Cardiac septum (tissue), 1 donor: ENCODE data around the gene DMRT3. TPM values are rescaled to one million over a fixed set of nuclear protein-coding genes. Genes with fewer than 3 reads are reported as not detected.

Source experiments
- DNase-seq: peaks from one replicate; pipeline ENCODE4 v3.0.0-alpha.2; 2020; ENCODE audit warnings: low spot score
- intact Hi-C: fragments of 100-400 bp; cut with DNase I; formaldehyde crosslinking; loops from one replicate; pipeline ENCODE4 v1.14.0; 2022
- long read RNA-seq: library from polyadenylated mRNA; unstranded; transcript quantifications from one replicate; pipeline ENCODE4 v2.0.0, GENCODE V29; 2021
- total RNA-seq: library from RNA; stranded (reverse); fragmentation: NEBNext Ultra II Directional; extraction: Animal tissue kit (Norgen Biotek cat#: 25700); gene quantifications from one replicate; pipeline ENCODE4 v1.2.1, GENCODE V29; 2021
- donor health status: DM: no; HTN: no; CAD: no.

The DMRT3 gene
- total RNA-seq: 0.16 TPM
- long read RNA-seq: 0 reads

DNA sequence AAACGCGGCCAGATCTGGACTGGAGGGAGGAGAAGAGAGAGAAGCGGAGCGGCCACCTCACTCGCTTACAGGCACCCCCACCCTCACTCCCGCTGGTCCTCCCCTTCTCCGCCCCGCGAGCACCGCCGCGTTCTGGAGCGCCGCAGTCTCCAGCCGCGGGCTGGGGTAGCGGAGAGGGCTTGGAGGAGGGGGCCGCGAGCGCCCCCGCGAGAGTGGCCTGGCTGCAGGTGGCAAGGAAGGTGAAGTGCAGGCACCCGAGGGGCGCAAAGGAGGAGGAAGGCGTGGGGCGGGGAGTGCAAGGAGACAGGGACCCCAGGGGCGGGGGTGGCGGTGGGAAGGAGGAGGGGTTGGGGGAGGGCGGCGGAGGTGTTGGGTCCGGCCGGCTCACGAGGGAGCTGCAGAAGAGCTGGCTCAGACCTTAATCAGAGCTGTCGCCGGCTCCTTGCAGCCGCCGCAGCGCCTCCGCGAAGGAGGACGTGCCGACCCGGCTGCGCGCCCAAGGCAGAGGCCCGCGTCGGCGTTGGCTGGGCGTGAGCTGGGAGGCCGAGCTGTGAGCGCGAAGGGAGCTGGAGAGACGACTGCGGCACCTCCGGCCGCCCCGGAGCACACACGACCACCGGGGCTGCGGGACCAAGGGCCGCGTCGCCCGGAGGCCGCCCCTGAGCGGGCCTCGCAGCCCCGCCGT lies at the start of gene DMRT3:
Gene DMRT3, plus strand, starts transcription at position 398 of the 685 bp plus-strand sequence. CDS start 347 bp downstream, outside the sequence.
- no peak for DNase-seq

GRCh38 chr9:926976-927375 lies 49.5 kb upstream of the DMRT3 start:
- intact Hi-C loops: no loop called here
- DNase-seq: no peak

More for the DNA sequence above, at the start of gene DMRT3:
- intact Hi-C loops: no loop called here

DNA sequence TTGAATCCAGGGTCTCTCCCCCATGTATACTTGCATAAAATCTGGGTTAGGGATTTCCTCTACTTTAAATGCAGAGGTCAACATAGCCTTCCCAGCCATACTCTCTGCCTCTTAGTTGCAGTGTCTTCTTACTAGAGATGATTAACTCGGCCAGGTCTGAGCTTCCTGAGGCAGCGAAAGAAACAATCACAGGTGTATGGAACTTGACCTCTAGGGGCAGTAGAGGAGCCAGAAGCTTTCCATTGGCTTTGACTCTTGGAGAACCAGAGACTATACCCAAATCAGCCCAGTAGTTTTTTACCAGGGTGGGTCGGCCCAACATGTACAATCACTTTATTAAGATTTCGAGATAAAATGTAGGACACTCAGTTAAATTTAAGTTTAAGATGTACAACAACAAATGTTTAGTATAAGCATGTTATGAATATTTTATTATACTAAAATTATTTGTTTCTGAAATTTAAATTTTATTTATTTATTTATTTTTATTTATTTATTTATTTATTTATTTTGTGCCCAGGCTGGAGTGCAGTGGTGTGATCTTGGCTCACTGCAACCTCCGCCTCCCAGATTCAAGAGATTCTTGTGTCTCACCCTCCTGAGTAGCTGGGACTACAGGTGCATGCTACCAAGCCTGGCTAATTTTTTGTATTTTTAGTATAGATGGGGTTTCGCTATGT lies 48.0 kb upstream of the DMRT3 start:
- intact Hi-C loops: no loop called here
- DNase-seq: no peak

GRCh38 chr9:929719-930118 lies 46.7 kb upstream of the DMRT3 start:
- intact Hi-C loops: no loop called here
- no peak for DNase-seq

GRCh38 chr9:933356-933755 lies 43.1 kb upstream of the DMRT3 start:
- no peak for DNase-seq
- intact Hi-C loops: no loop called here

DNA sequence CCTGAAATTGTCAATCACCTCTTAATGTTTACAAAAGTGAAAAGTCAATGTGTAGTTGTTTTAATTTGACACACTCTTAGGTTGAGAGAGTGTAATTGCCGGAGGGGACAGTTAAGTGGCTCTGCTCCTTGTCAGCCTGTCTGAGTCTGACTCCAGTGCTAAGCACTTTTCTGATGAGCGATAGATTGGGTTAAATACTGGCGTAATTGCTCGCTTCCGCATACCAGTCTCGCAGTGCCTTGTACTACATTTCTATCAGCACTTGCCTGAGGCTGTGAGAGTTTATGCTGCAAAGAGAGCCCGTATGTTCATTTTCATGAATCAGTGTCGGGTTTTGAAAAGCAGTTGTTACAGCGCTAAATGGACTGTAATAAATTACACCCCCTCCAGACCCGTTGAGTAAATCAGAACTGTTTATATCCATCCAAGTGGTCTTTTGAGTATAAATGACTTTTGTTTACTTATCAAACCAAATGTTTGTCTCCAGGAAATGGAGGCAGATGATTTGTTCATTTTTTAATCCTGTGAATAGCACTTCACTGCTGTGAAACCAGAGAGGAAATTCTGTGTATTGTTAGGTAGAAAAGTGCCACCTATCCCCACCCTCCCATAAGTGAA lies 41.0 kb upstream of the DMRT3 start:
- intact Hi-C loops: no loop called here

DNA sequence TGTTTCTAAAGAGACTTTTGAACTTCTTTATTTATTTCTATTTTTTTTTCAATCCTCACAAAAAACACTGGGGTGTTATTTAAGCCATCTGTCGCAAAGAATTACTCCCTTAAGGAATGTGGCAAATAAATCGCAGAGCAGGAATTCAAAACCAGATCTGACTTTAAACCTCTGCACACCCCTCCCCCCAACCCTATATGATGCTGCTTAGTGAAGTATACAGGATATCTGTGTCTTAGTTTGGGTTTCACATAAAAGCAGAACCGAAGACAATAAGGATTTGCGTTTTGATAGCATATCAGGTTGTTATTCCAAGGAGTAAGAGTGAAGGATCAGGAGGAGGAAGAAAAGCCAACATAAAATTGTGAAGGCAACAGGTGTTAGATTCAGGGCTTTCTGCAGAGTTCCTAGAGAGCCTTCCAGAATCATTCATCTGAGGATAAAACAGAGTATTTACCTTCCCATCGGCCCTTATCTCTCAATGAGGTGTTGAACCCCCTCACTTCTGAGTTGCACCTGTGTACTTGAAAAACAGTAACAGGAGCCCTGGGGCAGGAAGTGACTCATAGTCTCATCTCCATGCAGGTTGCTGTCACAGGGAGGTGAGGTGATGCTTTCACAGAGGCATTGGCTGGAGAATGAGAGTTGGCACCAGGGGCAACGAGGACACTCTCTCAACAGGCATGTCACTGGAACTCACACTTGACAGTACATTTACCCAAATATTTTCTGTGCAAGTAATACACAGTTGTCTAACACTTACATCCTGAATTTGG lies 33.5 kb upstream of the DMRT3 start:
- intact Hi-C loops: no loop called here

More for the DNA sequence above, 41.0 kb upstream of the DMRT3 start:
- DNase-seq: no peak

GRCh38 chr9:947985-948384 lies 28.5 kb upstream of the DMRT3 start:
- intact Hi-C loops: no loop called here
- no peak for DNase-seq

More for the DNA sequence above, 33.5 kb upstream of the DMRT3 start:
- DNase-seq: no peak

DNA sequence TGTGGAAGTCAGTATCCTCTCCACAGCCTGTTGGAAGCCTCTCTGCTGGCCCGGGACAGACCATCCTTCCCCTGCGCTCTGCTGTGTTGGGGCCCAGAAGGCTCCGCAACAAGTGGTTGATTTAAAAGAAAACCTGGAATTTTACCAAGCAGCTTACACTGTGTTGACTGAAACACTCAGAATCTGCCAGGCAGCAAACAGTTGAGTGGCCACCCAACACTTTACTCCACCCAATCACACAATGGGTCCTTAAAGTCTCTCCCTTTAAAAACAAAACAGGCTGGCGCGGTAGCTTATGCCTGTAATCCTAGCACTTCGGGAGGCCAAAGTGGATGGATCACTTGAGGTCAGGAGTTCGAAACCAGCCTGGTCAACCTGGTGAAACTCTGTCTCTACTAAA lies 28.0 kb upstream of the DMRT3 start:
- DNase-seq: no peak
- intact Hi-C loops: no loop called here

GRCh38 chr9:950139-950538 lies 26.3 kb upstream of the DMRT3 start:
- no peak for DNase-seq
- intact Hi-C loops: no loop called here

DNA sequence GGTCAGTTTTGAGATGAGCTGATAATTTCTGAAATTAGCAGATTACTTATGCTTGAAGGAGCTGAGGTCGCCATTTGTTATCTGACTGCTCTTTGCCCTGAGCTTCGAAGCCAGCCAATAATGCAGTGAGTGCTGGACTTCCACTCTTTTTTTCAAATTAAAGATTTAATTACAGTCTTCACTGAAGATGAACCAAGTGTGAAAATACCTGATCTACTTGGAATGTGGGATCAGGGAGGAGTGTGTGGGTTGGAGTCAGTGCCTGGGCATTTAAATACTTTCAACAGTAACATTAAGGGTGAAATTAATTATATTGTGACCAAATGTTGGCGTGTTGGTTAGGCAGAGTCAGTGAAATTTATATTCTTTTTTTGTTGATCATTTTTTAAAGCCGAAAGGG lies 23.9 kb upstream of the DMRT3 start:
- intact Hi-C loops: no loop called here
- no peak for DNase-seq

- intact Hi-C loops: no loop called here
- DNase-seq: no peak
Measured at GRCh38 chr9:959105-959504, 17.4 kb upstream of the DMRT3 start.

DNA sequence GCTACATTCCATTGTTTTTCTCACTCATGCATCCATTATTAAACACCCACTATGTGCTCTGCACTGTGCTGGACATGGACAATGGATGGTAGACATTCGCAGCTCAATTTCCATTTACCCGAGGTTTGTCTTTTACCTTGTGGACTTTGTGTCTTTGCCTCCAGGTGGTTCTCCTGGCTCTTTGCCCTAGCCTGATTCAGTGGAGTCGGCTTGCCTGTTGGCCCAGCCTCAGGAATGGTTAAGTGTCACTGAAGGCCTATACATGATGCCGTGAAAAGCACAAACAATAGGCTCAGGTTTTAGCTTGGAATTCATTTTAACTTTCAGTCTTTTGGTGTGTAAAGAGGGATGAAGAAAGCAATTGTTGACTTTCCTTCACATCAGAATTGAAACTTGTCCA lies 16.5 kb upstream of the DMRT3 start:
- DNase-seq: no peak
- intact Hi-C loops: no loop called here

DNA sequence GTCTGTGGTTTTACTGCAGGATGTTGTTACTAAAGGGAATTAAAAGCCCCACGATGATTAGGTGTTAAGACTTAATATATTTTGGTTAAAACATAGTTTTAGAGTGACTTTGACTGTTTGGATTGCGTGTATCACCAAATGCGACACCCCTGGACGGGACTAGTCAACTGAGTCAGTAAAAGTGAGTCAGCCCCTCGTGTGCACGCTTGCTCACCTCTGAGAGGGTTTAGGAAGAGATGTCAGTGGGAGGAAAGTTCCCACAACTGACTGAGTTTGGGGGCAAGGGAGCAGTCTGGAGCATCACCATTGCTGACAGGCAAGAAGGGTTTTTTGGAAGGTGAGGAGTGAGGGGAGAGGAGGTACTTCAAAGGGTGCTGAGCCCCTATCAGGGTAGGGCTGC lies 14.4 kb upstream of the DMRT3 start:
- intact Hi-C loops: no loop called here
- no peak for DNase-seq

- no peak for DNase-seq
- intact Hi-C loops: no loop called here
Measured at GRCh38 chr9:965497-965896, 11.0 kb upstream of the DMRT3 start.

DNA sequence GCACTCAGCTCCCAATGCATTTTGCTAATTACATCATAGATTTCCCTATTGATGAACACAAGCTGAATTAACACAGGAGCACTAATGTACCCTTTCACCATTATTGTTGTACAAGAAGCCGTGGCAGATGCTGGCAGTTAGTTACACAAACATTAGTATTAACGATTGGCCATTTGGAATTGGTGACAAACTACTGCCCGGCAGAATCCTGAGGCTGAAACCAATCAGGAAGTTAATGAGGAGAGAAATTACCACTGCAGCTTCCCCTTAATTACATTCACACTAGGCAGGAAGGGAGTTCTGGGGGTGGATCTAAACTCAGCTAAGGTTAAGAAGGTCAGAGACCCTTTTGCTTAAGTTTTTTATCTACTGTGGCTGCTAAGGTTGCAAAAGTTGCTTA lies 9.6 kb upstream of the DMRT3 start:
- DNase-seq: no peak
- intact Hi-C loops: no loop called here

GRCh38 chr9:967436-967835 lies 9.0 kb upstream of the DMRT3 start:
- no peak for DNase-seq
- intact Hi-C loops: no loop called here

- no peak for DNase-seq
- intact Hi-C loops: no loop called here
Measured at GRCh38 chr9:967903-968641, 8.4 kb upstream of the DMRT3 start.

DNA sequence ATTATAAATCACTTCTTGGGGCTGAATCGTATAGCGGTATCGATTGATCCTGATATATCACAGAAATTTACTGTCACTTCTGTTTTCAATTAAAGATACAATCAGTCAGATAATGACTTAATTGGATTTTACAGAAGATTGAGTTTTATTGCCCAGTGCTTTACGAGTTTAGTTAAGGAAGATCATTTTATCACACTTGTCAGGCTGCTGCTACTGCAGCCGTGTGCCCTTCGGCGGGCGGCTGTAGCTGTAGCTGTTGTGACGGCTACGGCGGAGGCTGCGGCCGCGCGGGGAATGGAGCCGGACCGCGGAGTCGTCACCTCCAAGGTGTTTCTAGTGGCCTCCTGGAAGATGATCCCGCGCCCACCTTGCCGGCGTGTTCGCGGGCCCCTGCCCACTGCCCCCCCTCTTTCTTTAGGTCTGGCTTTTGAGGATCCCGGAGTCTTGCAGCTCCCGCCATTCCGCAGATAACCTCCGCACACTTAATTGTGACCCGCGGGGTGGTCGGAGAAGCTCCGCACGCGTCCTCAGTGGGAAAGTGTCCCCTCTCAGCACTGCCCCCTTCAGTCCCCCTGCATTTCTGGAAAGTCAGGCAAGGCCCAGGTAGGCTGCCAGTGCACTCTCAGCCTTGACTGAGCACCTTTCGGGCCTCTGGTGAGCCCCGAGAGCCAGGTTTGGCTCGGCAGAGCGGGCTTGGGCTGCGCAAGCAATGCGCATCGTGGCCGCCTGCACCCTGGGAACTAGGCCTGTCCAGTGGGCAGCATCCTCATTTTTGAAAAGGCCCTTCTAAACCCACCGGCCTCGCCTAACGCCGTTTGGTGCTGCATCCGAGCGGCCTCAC lies 6.9 kb upstream of the DMRT3 start:
- intact Hi-C loops: no loop called here
- DNase-seq: no peak
